Stimulated activated CD4-positive, alpha-beta T cell treated with anti-CD3 and anti-CD28 coated beads, Interleukin-15, amount 100 ng/mL, for 48 hours (primary cell): Measurements from ENCODE around the gene TSTD2.
A peak's percentile ranks its signal among the peaks of the same experiment; 100 is the strongest.

Experiments used
- DNase-seq, 2 donors: peaks; one replicate each; pipeline ENCODE4 v3.0.0-alpha.2; 2020; ENCODE audit warnings: low read depth in 2 of 2

The TSTD2 gene

GRCh38 chr9:97562542-97562941 lies 70.6 kb downstream of the TSTD2 start:
- DNase-seq, result no peak

GRCh38 chr9:97561501-97561900 lies 71.7 kb downstream of the TSTD2 start:
- DNase-seq, result no peak

GRCh38 chr9:97560851-97561250 lies 72.3 kb downstream of the TSTD2 start:
- no peak for DNase-seq

GRCh38 chr9:97560154-97560553 lies 73.0 kb downstream of the TSTD2 start:
- no peak for DNase-seq

GRCh38 chr9:97559111-97559514 lies 74.1 kb downstream of the TSTD2 start:
- DNase-seq, result peak in 1 of 2 donors; percentile 12

GRCh38 chr9:97558701-97559101 lies 74.5 kb downstream of the TSTD2 start:
- no peak for DNase-seq

GRCh38 chr9:97557606-97558095 lies 75.5 kb downstream of the TSTD2 start:
- DNase-seq, result no peak

- DNase-seq, result no peak
These were observed 76.2 kb downstream of the TSTD2 start for GRCh38 chr9:97556721-97557605.

- no peak for DNase-seq
These were observed 77.0 kb downstream of the TSTD2 start for GRCh38 chr9:97556036-97556720.

- no peak for DNase-seq
These were observed 78.0 kb downstream of the TSTD2 start for GRCh38 chr9:97555164-97555563.

- no peak for DNase-seq
These were observed 78.5 kb downstream of the TSTD2 start for GRCh38 chr9:97554566-97555075.

GRCh38 chr9:97553841-97554240 lies 79.3 kb downstream of the TSTD2 start:
- no peak for DNase-seq

- no peak for DNase-seq
These were observed 80.0 kb downstream of the TSTD2 start for GRCh38 chr9:97553141-97553540.

- DNase-seq, result no peak
These were observed 81.9 kb downstream of the TSTD2 start for GRCh38 chr9:97551308-97551707.

- DNase-seq, result no peak
These were observed 82.8 kb downstream of the TSTD2 start for GRCh38 chr9:97550386-97550785.
